NT2/D1 (cell line): Measurements from ENCODE around the gene HERC6.
"Not testable (repeated sequence)": the region's sequence is repeated elsewhere in the genome, so short reads cannot be mapped to it uniquely, and the experiment has no call there.

ENCODE experiments used
- DNase-seq: peaks from one replicate; pipeline ENCODE4 v3.0.0-alpha.2; 2011; ENCODE audit warnings: low read depth, low spot score
- H3K27me3 ChIP-seq: 2 replicates; pipeline ENCODE4 v1.6.0; 2011; ENCODE audit warnings: mild to moderate bottlenecking; ENCODE audit not compliant: insufficient read length, insufficient read depth
- H3K36me3 ChIP-seq: 2 replicates; pipeline ENCODE4 v1.6.1; 2011; ENCODE audit warnings: mild to moderate bottlenecking, low read length, mixed read lengths; ENCODE audit not compliant: insufficient read depth, insufficient read length
- H3K4me1 ChIP-seq: 2 replicates; pipeline ENCODE4 v1.5.1; 2011; ENCODE audit not compliant: insufficient read depth, insufficient read length
- H3K4me3 ChIP-seq: 2 replicates; pipeline ENCODE4 v1.5.1; 2011; ENCODE audit warnings: low read depth; ENCODE audit not compliant: insufficient read length
- H3K9ac ChIP-seq: 2 replicates; pipeline ENCODE4 v1.6.0; 2011; ENCODE audit warnings: low read depth; ENCODE audit not compliant: insufficient read length
- H3K9me3 ChIP-seq: 2 replicates; pipeline ENCODE4 v1.5.1; 2011; ENCODE audit warnings: mild to moderate bottlenecking, low read length; ENCODE audit not compliant: insufficient read depth
- SUZ12 ChIP-seq: IDR thresholded peaks from 2 replicates; pipeline ENCODE4 v1.6.1; 2011; ENCODE audit not compliant: insufficient read length, insufficient read depth; ENCODE audit errors: extremely low read depth
- YY1 ChIP-seq: IDR thresholded peaks from 2 replicates; pipeline ENCODE4 v1.6.1; 2011; ENCODE audit not compliant: insufficient read length, insufficient read depth
- ZNF274 ChIP-seq: IDR thresholded peaks from 2 replicates; pipeline ENCODE4 v1.6.1; 2011; ENCODE audit warnings: mild to moderate bottlenecking, low read depth, low read length

HERC6 gene

GRCh38 chr4:88378691-88379559 is at the start of gene HERC6:
TSS of gene HERC6 (plus strand) at chr4:88378852. CDS start at chr4:88378922, 70 bp downstream.
- no peaks in the 10 kb centered on the region for H3K4me1 ChIP-seq
- H3K27me3 ChIP-seq: peaks cover 10% of the 10 kb centered on the region
- peak; percentile 49 for DNase-seq
- H3K4me3 ChIP-seq: peak within 1 kb of the TSS; percentile 63
- H3K9ac ChIP-seq: peak within 1 kb of the TSS; percentile 87
- H3K36me3 ChIP-seq: no peaks in the 10 kb centered on the region
- H3K9me3 ChIP-seq: no peaks in the 10 kb centered on the region
- TF ChIP-seq ZNF274: no peak
- TF ChIP-seq SUZ12: no peak
- no peak for TF ChIP-seq YY1

- Histone ChIP-seq H3K9me3 (no peaks in the 10 kb centered on the region), H3K4me1 (no peaks in the 10 kb centered on the region), H3K27me3 (no peaks in the 10 kb centered on the region), H3K4me3 (no peak overlapping the region), H3K36me3 (no peaks in the 10 kb centered on the region), H3K9ac (no peak overlapping the region)
- TF ChIP-seq ZNF274 (no peak), YY1 (no peak), SUZ12 (no peak)
- no peak for DNase-seq
These were observed 44.8 kb upstream of the HERC6 start for GRCh38 chr4:88333741-88334405.

GRCh38 chr4:88335092-88335665 is 43.5 kb upstream of the HERC6 start:
- TF ChIP-seq YY1 (no peak), ZNF274 (no peak), SUZ12 (no peak)
- no peak overlapping the region for H3K9ac ChIP-seq
- H3K27me3 ChIP-seq: no peaks in the 10 kb centered on the region
- H3K36me3 ChIP-seq: no peaks in the 10 kb centered on the region
- no peak for DNase-seq
- H3K4me1 ChIP-seq: no peaks in the 10 kb centered on the region
- no peaks in the 10 kb centered on the region for H3K9me3 ChIP-seq
- no peak overlapping the region for H3K4me3 ChIP-seq

- DNase-seq: no peak
- Histone ChIP-seq H3K27me3 (no peaks in the 10 kb centered on the region), H3K36me3 (no peaks in the 10 kb centered on the region), H3K4me3 (no peak overlapping the region), H3K4me1 (no peaks in the 10 kb centered on the region), H3K9ac (no peak overlapping the region), H3K9me3 (peaks cover 8% of the 10 kb centered on the region; the same call in 1 of the 2 replicates)
- TF ChIP-seq SUZ12 (no peak), ZNF274 (no peak), YY1 (no peak)
These were observed 37.1 kb upstream of the HERC6 start for GRCh38 chr4:88341227-88342192.

- H3K4me1 ChIP-seq, H3K36me3 ChIP-seq, H3K4me3 ChIP-seq, H3K27me3 ChIP-seq, DNase-seq, H3K9ac ChIP-seq: not testable (repeated sequence)
- peaks cover 20% of the 10 kb centered on the region; the same call in 1 of the 2 replicates for H3K9me3 ChIP-seq
These were observed 31.8 kb upstream of the HERC6 start for GRCh38 chr4:88346902-88347301.

- H3K27me3 ChIP-seq, H3K9ac ChIP-seq, H3K4me1 ChIP-seq, DNase-seq, H3K36me3 ChIP-seq, H3K4me3 ChIP-seq: not testable (repeated sequence)
- peaks cover 24% of the 10 kb centered on the region; the same call in 1 of the 2 replicates for H3K9me3 ChIP-seq
These were observed 29.9 kb upstream of the HERC6 start for GRCh38 chr4:88348761-88349160.

GRCh38 chr4:88350786-88351185 is 27.9 kb upstream of the HERC6 start:
- no peak for DNase-seq
- Histone ChIP-seq H3K27me3 (no peaks in the 10 kb centered on the region), H3K36me3 (no peaks in the 10 kb centered on the region), H3K9me3 (peaks cover 35% of the 10 kb centered on the region), H3K4me3 (no peak overlapping the region), H3K9ac (no peak overlapping the region), H3K4me1 (no peaks in the 10 kb centered on the region)
- no peak for TF ChIP-seq ZNF274
- no peak for TF ChIP-seq SUZ12
- TF ChIP-seq YY1: no peak
